ENCODE measurements around the gene DDX51. TPM values are rescaled to one million over a fixed set of nuclear protein-coding genes. Genes with fewer than 3 reads are reported as not detected.

DDX51 gene
- 10 to 100 TPM; 10.9 to 12.8 (median 11.7) TPM for polyA plus RNA-seq (ENCODE audit: insufficient read length in 3 of 3)

GRCh38 chr12:132144115-132144809 lies at the start of gene DDX51, which contains the start of gene NOC4L:
DDX51 (minus strand) TSS chr12:132144319; CDS start chr12:132144296, 23 bp downstream.
NOC4L (plus strand) TSS chr12:132144457; CDS start chr12:132144489, 32 bp downstream.
- peak; percentile 85 to 90 (median 87) for DNase-seq (ENCODE audit: low read depth in 3 of 3, low spot score in 2 of 3)

- DNase-seq (ENCODE audit: low read depth in 3 of 3, low spot score in 2 of 3), result no peak
These were observed 47.8 kb upstream of the DDX51 start for GRCh38 chr12:132191715-132192553.

- no peak for DNase-seq (ENCODE audit: low read depth in 3 of 3, low spot score in 2 of 3)
These were observed 46.8 kb upstream of the DDX51 start for GRCh38 chr12:132190834-132191500.

GRCh38 chr12:132190012-132190755 lies 46.1 kb upstream of the DDX51 start:
- no peak for DNase-seq (ENCODE audit: low read depth in 3 of 3, low spot score in 2 of 3)

- DNase-seq (ENCODE audit: low read depth in 3 of 3, low spot score in 2 of 3), result no peak
These were observed 45.4 kb upstream of the DDX51 start for GRCh38 chr12:132189378-132190011.

GRCh38 chr12:132188916-132189325 lies 44.8 kb upstream of the DDX51 start:
- DNase-seq (ENCODE audit: low read depth in 3 of 3, low spot score in 2 of 3), result no peak

DNA sequence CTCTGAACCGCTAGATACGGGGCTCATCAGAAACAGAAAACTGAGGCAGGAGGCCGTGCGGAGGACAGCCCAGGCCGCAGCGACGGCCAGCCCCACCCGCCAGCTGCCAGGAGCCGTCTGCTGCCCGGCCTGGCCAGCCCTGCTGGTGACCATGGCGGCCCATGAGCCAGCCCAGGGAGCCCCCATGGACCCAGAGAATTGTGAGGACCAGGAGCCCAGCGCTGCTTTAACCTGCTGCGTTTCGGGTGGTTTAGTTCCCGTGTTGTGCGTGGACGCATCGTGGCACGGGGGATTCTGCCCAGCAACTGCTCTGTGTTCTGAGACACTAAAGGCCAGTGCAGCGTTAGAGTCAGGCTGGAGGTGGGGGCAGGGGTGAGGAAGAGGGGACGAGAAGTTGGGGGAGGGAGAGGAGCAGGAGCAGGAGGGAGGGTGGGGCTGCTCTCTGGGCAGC lies 44.4 kb upstream of the DDX51 start:
- no peak for DNase-seq (ENCODE audit: low read depth in 3 of 3, low spot score in 2 of 3)

- DNase-seq (ENCODE audit: low read depth in 3 of 3, low spot score in 2 of 3), result no peak
These were observed 43.7 kb upstream of the DDX51 start for GRCh38 chr12:132187646-132188450.

DNA sequence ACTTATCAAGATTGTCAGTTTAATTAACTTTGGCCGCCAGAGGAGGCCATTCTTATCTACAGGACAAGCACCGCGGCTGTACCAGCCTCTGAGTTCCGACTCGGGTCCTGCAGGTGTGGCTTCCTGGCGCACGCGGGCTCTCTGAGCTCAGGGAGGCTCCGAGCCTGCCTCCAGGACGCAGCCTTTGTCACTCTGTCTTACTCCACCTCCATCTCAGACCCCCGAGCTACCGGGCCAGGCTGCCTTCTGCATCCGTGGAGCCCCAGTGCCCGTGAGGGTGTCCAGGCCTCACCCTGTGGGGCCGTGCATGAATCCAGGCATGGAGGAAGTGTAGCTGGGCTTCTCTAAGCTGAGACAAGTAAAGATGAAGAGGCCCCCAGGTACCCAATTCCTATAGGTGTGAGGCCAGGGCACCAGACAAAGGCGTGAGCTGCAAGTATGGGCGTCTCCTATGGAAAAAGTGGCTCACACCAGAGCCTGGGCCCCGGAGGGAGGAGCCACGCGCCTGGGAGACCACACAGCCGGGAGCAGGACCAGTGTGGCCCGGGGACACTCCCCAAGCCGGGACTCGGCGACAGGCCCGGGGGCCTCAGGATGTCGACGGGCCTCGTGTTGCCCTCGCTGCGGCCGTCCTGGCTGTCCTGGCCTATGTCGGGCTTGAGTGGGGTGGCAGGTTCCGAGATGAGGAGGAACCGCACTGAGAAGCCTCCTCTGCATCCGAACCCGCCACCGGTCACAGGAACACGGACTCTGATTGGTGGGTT lies 42.9 kb upstream of the DDX51 start:
- DNase-seq (ENCODE audit: low read depth in 3 of 3, low spot score in 2 of 3), result no peak

- DNase-seq (ENCODE audit: low read depth in 3 of 3, low spot score in 2 of 3), result no peak
These were observed 42.2 kb upstream of the DDX51 start for GRCh38 chr12:132186208-132186856.

- no peak for DNase-seq (ENCODE audit: low read depth in 3 of 3, low spot score in 2 of 3)
These were observed 41.6 kb upstream of the DDX51 start for GRCh38 chr12:132185705-132186104.

- no peak for DNase-seq (ENCODE audit: low read depth in 3 of 3, low spot score in 2 of 3)
These were observed 38.7 kb upstream of the DDX51 start for GRCh38 chr12:132182711-132183365.

DNA sequence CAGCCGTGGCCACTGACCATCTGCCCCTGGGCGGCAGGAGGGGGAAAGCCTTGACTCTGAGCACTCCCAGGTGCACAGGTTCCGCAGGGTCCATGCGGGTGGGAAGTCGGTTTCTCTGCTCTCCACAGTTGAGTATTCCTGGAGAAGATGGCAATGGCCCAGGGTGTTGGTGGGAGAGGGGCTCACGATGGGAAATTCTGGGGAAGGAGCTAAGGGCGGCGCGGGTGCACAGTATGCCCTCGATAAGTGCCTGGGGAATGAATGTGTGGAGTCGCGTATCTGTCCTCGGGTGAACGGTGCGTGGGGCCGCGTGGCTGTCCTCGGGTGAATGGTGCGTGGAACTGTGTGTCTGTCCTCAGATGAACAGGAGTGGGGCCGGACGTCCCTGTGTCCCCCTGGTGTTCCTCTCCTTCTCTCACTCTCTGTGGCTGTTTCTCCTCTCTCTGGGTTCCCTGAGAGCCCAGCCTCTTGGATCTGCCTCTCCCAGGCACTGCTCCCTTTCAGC lies 38.1 kb upstream of the DDX51 start:
- no peak for DNase-seq (ENCODE audit: low read depth in 3 of 3, low spot score in 2 of 3)

DNA sequence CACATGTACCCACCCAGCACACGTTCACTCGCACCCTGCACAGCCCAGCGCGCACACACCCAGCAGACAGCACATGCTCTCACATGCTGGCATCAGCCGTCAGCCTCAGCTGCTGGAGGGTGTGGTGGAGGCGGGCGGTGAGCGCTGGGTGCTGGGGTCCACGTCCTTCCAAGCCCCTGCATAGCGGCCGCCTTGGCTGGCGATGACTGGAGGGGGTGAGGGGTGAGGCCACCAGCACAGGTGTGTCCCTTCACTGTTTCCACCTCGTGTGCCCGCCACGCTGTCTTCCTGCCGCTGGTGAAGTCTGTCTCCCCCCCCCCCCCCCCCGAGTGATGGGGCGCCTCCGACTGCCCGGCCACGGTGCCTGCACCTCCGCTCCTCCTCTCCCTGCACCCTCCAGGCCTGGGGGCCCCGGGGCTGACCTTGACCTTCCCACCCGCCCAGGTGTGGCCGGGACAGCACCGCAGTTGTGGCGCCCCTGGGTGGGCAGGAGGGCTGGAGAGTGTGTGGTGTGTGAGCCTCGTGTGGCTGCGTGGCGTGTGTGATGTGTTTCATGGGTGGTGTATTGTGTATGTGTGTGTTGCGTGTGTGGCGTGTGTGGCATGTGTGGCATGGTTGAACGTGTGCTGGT lies 37.6 kb upstream of the DDX51 start:
- no peak for DNase-seq (ENCODE audit: low read depth in 3 of 3, low spot score in 2 of 3)

DNA sequence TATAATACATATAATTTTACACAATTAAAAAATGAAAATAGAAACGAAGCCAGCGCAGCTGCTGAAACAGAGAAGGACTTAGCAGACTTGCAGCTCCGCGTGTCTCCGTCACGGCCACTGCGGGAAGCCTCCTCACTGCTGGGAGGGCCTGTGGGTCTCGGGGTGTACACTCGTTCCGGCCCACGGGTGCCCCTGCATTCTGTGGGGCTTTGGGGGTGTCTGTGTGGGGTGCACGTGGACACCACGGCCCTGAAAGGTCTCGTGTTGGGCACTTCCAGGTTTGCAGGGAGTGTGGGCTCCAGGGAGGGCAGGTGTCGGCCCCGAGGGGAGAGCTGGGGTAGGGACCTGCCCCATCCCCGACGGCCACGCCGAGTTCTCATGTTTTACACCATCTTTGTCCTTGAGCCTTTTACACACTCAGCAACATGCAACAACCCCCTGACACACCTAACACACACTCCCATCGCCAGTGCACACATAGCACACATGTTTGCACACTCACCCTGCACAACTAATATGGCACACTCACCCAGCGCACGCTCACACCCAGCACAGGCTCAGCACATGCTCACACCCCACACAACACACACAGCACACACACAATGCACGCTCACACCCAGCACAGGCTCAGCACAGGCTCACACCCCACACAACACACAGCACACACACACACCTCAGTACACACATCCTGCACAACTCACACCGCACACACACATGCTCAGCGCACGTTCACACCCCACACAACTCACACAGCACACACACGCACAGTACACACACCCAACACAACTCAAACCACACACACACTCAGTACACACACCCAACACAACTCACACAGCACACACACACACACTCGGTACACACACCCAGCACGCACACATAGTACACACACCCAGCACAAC lies 36.8 kb upstream of the DDX51 start:
- no peak for DNase-seq (ENCODE audit: low read depth in 3 of 3, low spot score in 2 of 3)
